ENCODE measurements around the gene SPRED1.

- TF ChIP-seq, protein P1, sequence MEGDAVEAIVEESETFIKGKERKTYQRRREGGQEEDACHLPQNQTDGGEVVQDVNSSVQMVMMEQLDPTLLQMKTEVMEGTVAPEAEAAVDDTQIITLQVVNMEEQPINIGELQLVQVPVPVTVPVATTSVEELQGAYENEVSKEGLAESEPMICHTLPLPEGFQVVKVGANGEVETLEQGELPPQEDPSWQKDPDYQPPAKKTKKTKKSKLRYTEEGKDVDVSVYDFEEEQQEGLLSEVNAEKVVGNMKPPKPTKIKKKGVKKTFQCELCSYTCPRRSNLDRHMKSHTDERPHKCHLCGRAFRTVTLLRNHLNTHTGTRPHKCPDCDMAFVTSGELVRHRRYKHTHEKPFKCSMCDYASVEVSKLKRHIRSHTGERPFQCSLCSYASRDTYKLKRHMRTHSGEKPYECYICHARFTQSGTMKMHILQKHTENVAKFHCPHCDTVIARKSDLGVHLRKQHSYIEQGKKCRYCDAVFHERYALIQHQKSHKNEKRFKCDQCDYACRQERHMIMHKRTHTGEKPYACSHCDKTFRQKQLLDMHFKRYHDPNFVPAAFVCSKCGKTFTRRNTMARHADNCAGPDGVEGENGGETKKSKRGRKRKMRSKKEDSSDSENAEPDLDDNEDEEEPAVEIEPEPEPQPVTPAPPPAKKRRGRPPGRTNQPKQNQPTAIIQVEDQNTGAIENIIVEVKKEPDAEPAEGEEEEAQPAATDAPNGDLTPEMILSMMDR (conservative IDR thresholded peaks at IDR 0.05; ENCODE audit: low read length): no peak
- TF ChIP-seq EZH2phosphoT487 (IDR thresholded peaks at IDR 0.05; ENCODE audit: borderline replicate concordance, low read depth, low read length): no peak
Measured at GRCh38 chr15:38406436-38406835, 153.8 kb downstream of the SPRED1 start.

Measured in OCI-LY7 (cell line).